ENCODE results near the gene MEX3A.
"Not testable (repeated sequence)": the region's sequence is repeated elsewhere in the genome, so short reads cannot be mapped to it uniquely, and the experiment has no call there.

Gene MEX3A

GRCh38 chr1:156082309-156083091 lies at the start of gene MEX3A:
Gene MEX3A (minus strand): TSS chr1:156082465. CDS start chr1:156081998, 467 bp downstream.
- peak; percentile 84 for DNase-seq

- DNase-seq, result no peak
These were observed 48.3 kb upstream of the MEX3A start for GRCh38 chr1:156130578-156130942.

GRCh38 chr1:156129687-156130577 lies 47.7 kb upstream of the MEX3A start:
- peak; percentile 67 for DNase-seq

- no peak for DNase-seq
These were observed 46.7 kb upstream of the MEX3A start for GRCh38 chr1:156128654-156129597.

GRCh38 chr1:156128308-156128653 lies 46.0 kb upstream of the MEX3A start:
- no peak for DNase-seq

GRCh38 chr1:156126630-156127534 lies 44.6 kb upstream of the MEX3A start:
- DNase-seq, result no peak

- DNase-seq, result no peak
These were observed 43.9 kb upstream of the MEX3A start for GRCh38 chr1:156126043-156126629.

GRCh38 chr1:156125544-156125943 lies 43.3 kb upstream of the MEX3A start:
- DNase-seq, result not testable (repeated sequence)

GRCh38 chr1:156124557-156125483 lies 42.6 kb upstream of the MEX3A start:
- DNase-seq, result no peak

- DNase-seq, result peak; percentile 91
These were observed 41.3 kb upstream of the MEX3A start for GRCh38 chr1:156123356-156124196.

GRCh38 chr1:156122519-156123355 lies 40.5 kb upstream of the MEX3A start:
- DNase-seq, result no peak

GRCh38 chr1:156122086-156122485 lies 39.8 kb upstream of the MEX3A start:
- no peak for DNase-seq

GRCh38 chr1:156121457-156121856 lies 39.2 kb upstream of the MEX3A start:
- DNase-seq, result no peak

GRCh38 chr1:156121005-156121404 lies 38.7 kb upstream of the MEX3A start:
- not testable (repeated sequence) for DNase-seq

- no peak for DNase-seq
These were observed 38.1 kb upstream of the MEX3A start for GRCh38 chr1:156120318-156120717.

GRCh38 chr1:156119503-156120209 lies 37.4 kb upstream of the MEX3A start:
- no peak for DNase-seq

GRCh38 chr1:156118177-156118868 lies 36.1 kb upstream of the MEX3A start:
- no peak for DNase-seq

Measured in NCI-H2107 (cell line).